HepG2 (cell line): ENCODE data around the gene BCAS3. TPM values are rescaled to one million over a fixed set of nuclear protein-coding genes. Genes with fewer than 3 reads are reported as not detected.
A peak's percentile ranks its signal among the peaks of the same experiment; 100 is the strongest.

Experiments
- GATAD2A ChIP-seq: IDR thresholded peaks from 2 replicates; pipeline ENCODE4 v1.6.1; 2016
- HDAC6 ChIP-seq: fragments of 200-600 bp; sonication (generic); IDR thresholded peaks from 2 replicates; pipeline ENCODE4 v1.7.0; 2017; ENCODE audit warnings: mild to moderate bottlenecking, antibody characterized with exemption, low read length, low read depth
- HMG20A ChIP-seq: IDR thresholded peaks from 2 replicates; pipeline ENCODE4 v1.6.1; 2016; ENCODE audit warnings: borderline replicate concordance
- HNF4A ChIP-seq: sonication (generic); formaldehyde crosslinking; IDR thresholded peaks from 2 replicates; pipeline ENCODE4 v1.4.0; 2020; ENCODE audit warnings: missing genetic modification reagents
- HOXA5 ChIP-seq: sonication (generic); formaldehyde crosslinking; IDR thresholded peaks from 2 replicates; pipeline ENCODE4 v1.4.0; 2020; ENCODE audit warnings: missing genetic modification reagents
- KAT8 ChIP-seq: IDR thresholded peaks from 2 replicates; pipeline ENCODE4 v1.6.1; 2016; ENCODE audit warnings: missing genetic modification reagents, missing compliant biosample characterization
- PCBP1 ChIP-seq: fragments of 200-400 bp; formaldehyde crosslinking; IDR thresholded peaks from 2 replicates; pipeline ENCODE4 v1.6.1; 2017; ENCODE audit warnings: mild to moderate bottlenecking, low read depth, low read length, borderline replicate concordance
- RARA ChIP-seq: IDR thresholded peaks from 2 replicates; pipeline ENCODE4 v1.6.1; 2016; ENCODE audit warnings: missing genetic modification reagents, missing compliant biosample characterization
- ZNF235 ChIP-seq: sonication (generic); formaldehyde crosslinking; IDR thresholded peaks from 2 replicates; pipeline ENCODE4 v1.8.1; 2023; ENCODE audit warnings: mild to moderate bottlenecking, missing genetic modification reagents, borderline replicate concordance
- ZNF260 ChIP-seq: sonication (generic); formaldehyde crosslinking; IDR thresholded peaks from 2 replicates; pipeline ENCODE4 v1.4.0; 2020; ENCODE audit warnings: missing genetic modification reagents, low read depth, mild to moderate bottlenecking, borderline replicate concordance
- polyA plus RNA-seq, 8 experiments: library from polyadenylated mRNA; depleted of rRNA in 3 of 8; stranded (reverse) in 7 of 8; unstranded in 1 of 8; fragments of >200 nt; fragmentation: Illumina TruSeq in 4 of 8; extraction: Trizol in 4 of 8; gene quantifications; 2 replicates each; pipeline versions ENCODE4 v1.2.1 to v1.2.3, GENCODE V29; 2011 to 2016; ENCODE audit warnings: low read depth in 4 of 8, missing spikeins in 1 of 8, mixed read lengths in 1 of 8; ENCODE audit not compliant: insufficient read depth in 1 of 8
- total RNA-seq, 5 experiments: library from RNA; depleted of rRNA; stranded (reverse); fragments of >200 nt; fragmentation: Illumina TruSeq; extraction: Trizol; gene quantifications; 2 replicates each; pipeline ENCODE4 v1.2.3, GENCODE V29; 2016; ENCODE audit warnings: low read depth in 1 of 5
- TF ChIP-seq, protein P1 (sequence below): sonication (generic); formaldehyde crosslinking; IDR thresholded peaks from 2 replicates; pipeline ENCODE4 v1.8.1; 2023; ENCODE audit warnings: mild to moderate bottlenecking, missing genetic modification reagents
- TF ChIP-seq, protein P2 (sequence below): IDR thresholded peaks from 2 replicates; pipeline ENCODE4 v1.6.1; 2012; ENCODE audit warnings: low read length, improper control_type of control experiment
- TF ChIP-seq, protein P3 (sequence below): sonication (generic); formaldehyde crosslinking; IDR thresholded peaks from 2 replicates; pipeline ENCODE4 v1.8.1; 2023; ENCODE audit warnings: mild to moderate bottlenecking, missing genetic modification reagents
- TF ChIP-seq, protein P4 (sequence below): fragments of 450-650 bp; IDR thresholded peaks from 2 replicates; pipeline ENCODE4 v1.6.1; 2017
- TF ChIP-seq, protein P5 (sequence below): sonication (generic); formaldehyde crosslinking; IDR thresholded peaks from 2 replicates; pipeline ENCODE4 v1.9.0; 2021; ENCODE audit warnings: mild to moderate bottlenecking, missing genetic modification reagents

BCAS3 gene
- total and polyA plus RNA-seq, 2 of the 13 experiments (the other 11 are each of a cell fraction or from before 2014, with no cell fraction given) = 10.7 to 11.2 TPM

DNA sequence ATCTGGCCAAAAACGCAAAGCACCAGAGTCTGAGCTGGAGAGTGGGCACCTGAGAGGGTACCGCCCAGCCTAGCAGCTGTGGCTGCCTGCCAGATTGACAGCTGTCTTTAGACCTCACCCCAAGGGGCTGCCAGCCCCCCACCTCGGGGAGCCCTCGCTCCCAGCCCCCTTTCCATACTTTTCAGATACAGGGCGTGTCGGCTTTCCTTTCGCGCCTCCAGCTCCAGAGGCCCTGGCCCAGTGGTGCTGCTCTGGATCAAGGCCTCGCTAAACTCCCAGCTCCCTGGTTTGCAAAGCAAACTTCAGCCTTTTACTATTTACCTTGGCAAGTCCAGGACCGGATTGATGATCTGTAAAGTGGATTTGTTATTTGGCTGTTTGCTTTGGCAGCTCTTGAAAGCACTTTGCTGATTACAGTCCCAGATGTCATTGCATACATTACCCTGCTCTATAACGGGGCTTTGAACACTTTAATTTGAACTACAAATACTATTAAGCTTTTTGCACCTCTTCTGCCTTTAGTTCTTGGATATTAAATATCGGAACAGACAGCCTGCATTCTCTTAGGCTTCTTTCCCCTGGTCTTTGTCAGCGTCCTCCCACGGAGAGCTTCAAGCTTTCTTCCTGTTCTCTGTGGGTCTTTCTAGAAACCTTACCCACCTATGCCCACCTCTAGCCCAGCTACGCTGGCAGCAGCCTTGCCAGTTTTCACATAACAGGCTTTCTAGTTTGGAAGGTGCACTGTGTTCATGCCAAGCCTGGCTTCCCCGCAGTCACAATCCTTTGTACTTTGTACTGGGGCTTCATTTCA is 658.4 kb downstream of the BCAS3 start (continued):
- TF ChIP-seq, protein P1, sequence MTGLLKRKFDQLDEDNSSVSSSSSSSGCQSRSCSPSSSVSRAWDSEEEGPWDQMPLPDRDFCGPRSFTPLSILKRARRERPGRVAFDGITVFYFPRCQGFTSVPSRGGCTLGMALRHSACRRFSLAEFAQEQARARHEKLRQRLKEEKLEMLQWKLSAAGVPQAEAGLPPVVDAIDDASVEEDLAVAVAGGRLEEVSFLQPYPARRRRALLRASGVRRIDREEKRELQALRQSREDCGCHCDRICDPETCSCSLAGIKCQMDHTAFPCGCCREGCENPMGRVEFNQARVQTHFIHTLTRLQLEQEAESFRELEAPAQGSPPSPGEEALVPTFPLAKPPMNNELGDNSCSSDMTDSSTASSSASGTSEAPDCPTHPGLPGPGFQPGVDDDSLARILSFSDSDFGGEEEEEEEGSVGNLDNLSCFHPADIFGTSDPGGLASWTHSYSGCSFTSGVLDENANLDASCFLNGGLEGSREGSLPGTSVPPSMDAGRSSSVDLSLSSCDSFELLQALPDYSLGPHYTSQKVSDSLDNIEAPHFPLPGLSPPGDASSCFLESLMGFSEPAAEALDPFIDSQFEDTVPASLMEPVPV (CRISPR knock-in tag) = 0 out of 2 replicates have a peak, but pooled peaks have one; percentile 23
- TF ChIP-seq ZNF235 (CRISPR knock-in tag) (no peak), KAT8 (peak; percentile 79), ZNF260 (no peak), HNF4A (CRISPR knock-in tag) (peak; percentile 94), RARA (CRISPR knock-in tag) (peak; percentile 92), PCBP1 (no peak), HMG20A (CRISPR knock-in tag) (peak; percentile 98), HDAC6 (no peak), GATAD2A (CRISPR knock-in tag) (peak; percentile 95), HOXA5 (CRISPR knock-in tag) (peak; percentile 67)
- TF ChIP-seq, protein P2, sequence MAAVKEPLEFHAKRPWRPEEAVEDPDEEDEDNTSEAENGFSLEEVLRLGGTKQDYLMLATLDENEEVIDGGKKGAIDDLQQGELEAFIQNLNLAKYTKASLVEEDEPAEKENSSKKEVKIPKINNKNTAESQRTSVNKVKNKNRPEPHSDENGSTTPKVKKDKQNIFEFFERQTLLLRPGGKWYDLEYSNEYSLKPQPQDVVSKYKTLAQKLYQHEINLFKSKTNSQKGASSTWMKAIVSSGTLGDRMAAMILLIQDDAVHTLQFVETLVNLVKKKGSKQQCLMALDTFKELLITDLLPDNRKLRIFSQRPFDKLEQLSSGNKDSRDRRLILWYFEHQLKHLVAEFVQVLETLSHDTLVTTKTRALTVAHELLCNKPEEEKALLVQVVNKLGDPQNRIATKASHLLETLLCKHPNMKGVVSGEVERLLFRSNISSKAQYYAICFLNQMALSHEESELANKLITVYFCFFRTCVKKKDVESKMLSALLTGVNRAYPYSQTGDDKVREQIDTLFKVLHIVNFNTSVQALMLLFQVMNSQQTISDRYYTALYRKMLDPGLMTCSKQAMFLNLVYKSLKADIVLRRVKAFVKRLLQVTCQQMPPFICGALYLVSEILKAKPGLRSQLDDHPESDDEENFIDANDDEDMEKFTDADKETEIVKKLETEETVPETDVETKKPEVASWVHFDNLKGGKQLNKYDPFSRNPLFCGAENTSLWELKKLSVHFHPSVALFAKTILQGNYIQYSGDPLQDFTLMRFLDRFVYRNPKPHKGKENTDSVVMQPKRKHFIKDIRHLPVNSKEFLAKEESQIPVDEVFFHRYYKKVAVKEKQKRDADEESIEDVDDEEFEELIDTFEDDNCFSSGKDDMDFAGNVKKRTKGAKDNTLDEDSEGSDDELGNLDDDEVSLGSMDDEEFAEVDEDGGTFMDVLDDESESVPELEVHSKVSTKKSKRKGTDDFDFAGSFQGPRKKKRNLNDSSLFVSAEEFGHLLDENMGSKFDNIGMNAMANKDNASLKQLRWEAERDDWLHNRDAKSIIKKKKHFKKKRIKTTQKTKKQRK = no peak
- TF ChIP-seq, protein P3, sequence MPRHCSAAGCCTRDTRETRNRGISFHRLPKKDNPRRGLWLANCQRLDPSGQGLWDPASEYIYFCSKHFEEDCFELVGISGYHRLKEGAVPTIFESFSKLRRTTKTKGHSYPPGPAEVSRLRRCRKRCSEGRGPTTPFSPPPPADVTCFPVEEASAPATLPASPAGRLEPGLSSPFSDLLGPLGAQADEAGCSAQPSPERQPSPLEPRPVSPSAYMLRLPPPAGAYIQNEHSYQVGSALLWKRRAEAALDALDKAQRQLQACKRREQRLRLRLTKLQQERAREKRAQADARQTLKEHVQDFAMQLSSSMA (CRISPR knock-in tag) = peak; percentile 22; the same call in 1 of the 2 replicates
- TF ChIP-seq, protein P4, sequence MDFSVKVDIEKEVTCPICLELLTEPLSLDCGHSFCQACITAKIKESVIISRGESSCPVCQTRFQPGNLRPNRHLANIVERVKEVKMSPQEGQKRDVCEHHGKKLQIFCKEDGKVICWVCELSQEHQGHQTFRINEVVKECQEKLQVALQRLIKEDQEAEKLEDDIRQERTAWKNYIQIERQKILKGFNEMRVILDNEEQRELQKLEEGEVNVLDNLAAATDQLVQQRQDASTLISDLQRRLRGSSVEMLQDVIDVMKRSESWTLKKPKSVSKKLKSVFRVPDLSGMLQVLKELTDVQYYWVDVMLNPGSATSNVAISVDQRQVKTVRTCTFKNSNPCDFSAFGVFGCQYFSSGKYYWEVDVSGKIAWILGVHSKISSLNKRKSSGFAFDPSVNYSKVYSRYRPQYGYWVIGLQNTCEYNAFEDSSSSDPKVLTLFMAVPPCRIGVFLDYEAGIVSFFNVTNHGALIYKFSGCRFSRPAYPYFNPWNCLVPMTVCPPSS = no peak
- TF ChIP-seq, protein P5, sequence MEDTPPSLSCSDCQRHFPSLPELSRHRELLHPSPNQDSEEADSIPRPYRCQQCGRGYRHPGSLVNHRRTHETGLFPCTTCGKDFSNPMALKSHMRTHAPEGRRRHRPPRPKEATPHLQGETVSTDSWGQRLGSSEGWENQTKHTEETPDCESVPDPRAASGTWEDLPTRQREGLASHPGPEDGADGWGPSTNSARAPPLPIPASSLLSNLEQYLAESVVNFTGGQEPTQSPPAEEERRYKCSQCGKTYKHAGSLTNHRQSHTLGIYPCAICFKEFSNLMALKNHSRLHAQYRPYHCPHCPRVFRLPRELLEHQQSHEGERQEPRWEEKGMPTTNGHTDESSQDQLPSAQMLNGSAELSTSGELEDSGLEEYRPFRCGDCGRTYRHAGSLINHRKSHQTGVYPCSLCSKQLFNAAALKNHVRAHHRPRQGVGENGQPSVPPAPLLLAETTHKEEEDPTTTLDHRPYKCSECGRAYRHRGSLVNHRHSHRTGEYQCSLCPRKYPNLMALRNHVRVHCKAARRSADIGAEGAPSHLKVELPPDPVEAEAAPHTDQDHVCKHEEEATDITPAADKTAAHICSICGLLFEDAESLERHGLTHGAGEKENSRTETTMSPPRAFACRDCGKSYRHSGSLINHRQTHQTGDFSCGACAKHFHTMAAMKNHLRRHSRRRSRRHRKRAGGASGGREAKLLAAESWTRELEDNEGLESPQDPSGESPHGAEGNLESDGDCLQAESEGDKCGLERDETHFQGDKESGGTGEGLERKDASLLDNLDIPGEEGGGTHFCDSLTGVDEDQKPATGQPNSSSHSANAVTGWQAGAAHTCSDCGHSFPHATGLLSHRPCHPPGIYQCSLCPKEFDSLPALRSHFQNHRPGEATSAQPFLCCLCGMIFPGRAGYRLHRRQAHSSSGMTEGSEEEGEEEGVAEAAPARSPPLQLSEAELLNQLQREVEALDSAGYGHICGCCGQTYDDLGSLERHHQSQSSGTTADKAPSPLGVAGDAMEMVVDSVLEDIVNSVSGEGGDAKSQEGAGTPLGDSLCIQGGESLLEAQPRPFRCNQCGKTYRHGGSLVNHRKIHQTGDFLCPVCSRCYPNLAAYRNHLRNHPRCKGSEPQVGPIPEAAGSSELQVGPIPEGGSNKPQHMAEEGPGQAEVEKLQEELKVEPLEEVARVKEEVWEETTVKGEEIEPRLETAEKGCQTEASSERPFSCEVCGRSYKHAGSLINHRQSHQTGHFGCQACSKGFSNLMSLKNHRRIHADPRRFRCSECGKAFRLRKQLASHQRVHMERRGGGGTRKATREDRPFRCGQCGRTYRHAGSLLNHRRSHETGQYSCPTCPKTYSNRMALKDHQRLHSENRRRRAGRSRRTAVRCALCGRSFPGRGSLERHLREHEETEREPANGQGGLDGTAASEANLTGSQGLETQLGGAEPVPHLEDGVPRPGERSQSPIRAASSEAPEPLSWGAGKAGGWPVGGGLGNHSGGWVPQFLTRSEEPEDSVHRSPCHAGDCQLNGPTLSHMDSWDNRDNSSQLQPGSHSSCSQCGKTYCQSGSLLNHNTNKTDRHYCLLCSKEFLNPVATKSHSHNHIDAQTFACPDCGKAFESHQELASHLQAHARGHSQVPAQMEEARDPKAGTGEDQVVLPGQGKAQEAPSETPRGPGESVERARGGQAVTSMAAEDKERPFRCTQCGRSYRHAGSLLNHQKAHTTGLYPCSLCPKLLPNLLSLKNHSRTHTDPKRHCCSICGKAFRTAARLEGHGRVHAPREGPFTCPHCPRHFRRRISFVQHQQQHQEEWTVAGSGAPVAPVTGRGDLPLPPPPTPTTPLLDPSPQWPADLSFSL (CRISPR knock-in tag) = no peak
